SU-DHL-6 (cell line): ENCODE measurements around the gene POU2F3.

Experiments used
- H2AFZ ChIP-seq: fragments of 200-600 bp; sonication (generic); 2 replicates; pipeline ENCODE4 v1.6.1; 2014; ENCODE audit warnings: low read depth, mild to moderate bottlenecking, moderate library complexity, mixed read lengths, antibody characterized with exemption, low read length; ENCODE audit not compliant: severe bottlenecking
- H3F3A ChIP-seq: fragments of 200-600 bp; shearing (Covaris generic); 2 replicates; pipeline ENCODE4 v1.6.0; 2016; ENCODE audit warnings: antibody characterized with exemption, mild to moderate bottlenecking; ENCODE audit not compliant: insufficient read depth
- H3K27ac ChIP-seq: fragments of 200-600 bp; sonication (generic); 2 replicates; pipeline ENCODE4 v1.5.1; 2016; ENCODE audit warnings: low read depth, mild to moderate bottlenecking, low read length, moderate library complexity, mixed read lengths
- H3K27me3 ChIP-seq: fragments of 200-600 bp; sonication (generic), shearing (Covaris generic); 2 replicates; pipeline ENCODE4 v1.6.0; 2014; ENCODE audit warnings: mild to moderate bottlenecking, low read length
- H3K36me3 ChIP-seq: fragments of 200-600 bp; sonication (generic); 2 replicates; pipeline ENCODE4 v1.6.1; 2014; ENCODE audit warnings: mild to moderate bottlenecking, low read length, mixed read lengths
- H3K4me2 ChIP-seq: fragments of 300-600, 200-600 bp; shearing (Covaris generic), sonication (generic); 2 replicates; pipeline ENCODE4 v1.6.0; 2014; ENCODE audit warnings: low read length, low read depth, mild to moderate bottlenecking; ENCODE audit not compliant: poor library complexity, severe bottlenecking
- H3K4me3 ChIP-seq: fragments of 200-600 bp; sonication (generic); 2 replicates; pipeline ENCODE4 v1.5.1; 2014; ENCODE audit warnings: antibody characterized with exemption, low read length, mild to moderate bottlenecking, mixed read lengths; ENCODE audit not compliant: insufficient read depth, poor library complexity, severe bottlenecking
- H3K79me2 ChIP-seq: fragments of 200-600 bp; sonication (generic); 2 replicates; pipeline ENCODE4 v1.6.1; 2014; ENCODE audit warnings: mild to moderate bottlenecking, low read length, moderate library complexity; ENCODE audit not compliant: insufficient read depth
- H3K9ac ChIP-seq: fragments of 200-600 bp; sonication (generic); 2 replicates; pipeline ENCODE4 v1.7.0; 2014; ENCODE audit warnings: mild to moderate bottlenecking, low read length
- H3K9me2 ChIP-seq: fragments of 200-600 bp; sonication (generic); replicated peaks from 2 replicates; pipeline ENCODE4 v1.6.1; 2014; ENCODE audit warnings: low read length; ENCODE audit not compliant: insufficient read depth
- H3K9me3 ChIP-seq: fragments of 200-600 bp; sonication (generic); 2 replicates; pipeline ENCODE4 v1.6.1; 2014; ENCODE audit warnings: low read length, mixed read lengths; ENCODE audit not compliant: insufficient read depth
- H4K20me1 ChIP-seq: fragments of 200-600 bp; sonication (generic); 2 replicates; pipeline ENCODE4 v1.6.1; 2014; ENCODE audit warnings: low read depth, mild to moderate bottlenecking, antibody characterized with exemption, low read length, moderate library complexity, mixed read lengths
- CTCF ChIP-seq: fragments of 200-600 bp; sonication (generic); IDR thresholded peaks from one replicate; pipeline ENCODE4 v1.5.1; 2017; ENCODE audit warnings: antibody characterized with exemption, mild to moderate bottlenecking, low read length, moderate library complexity; ENCODE audit not compliant: insufficient read depth, poor library complexity, severe bottlenecking
- EZH2phosphoT487 ChIP-seq: fragments of 200-600 bp; sonication (generic), shearing (Covaris generic); conservative IDR thresholded peaks from 2 replicates; pipeline ENCODE4 v1.6.1; 2018; ENCODE audit warnings: mild to moderate bottlenecking, antibody characterized with exemption, low read length, moderate library complexity, mixed read lengths

The POU2F3 gene

GRCh38 chr11:120342226-120342625 lies 102.3 kb downstream of the POU2F3 start:
- H2AFZ ChIP-seq: no peak overlapping the region
- no peak for TF ChIP-seq CTCF
- no peak for TF ChIP-seq EZH2phosphoT487
- no peaks in the 10 kb centered on the region for H3K9me3 ChIP-seq
- no peaks in the 10 kb centered on the region for H3K27me3 ChIP-seq
- no peaks in the 10 kb centered on the region for H3K36me3 ChIP-seq
- H3F3A ChIP-seq: peaks cover 4% of the 10 kb centered on the region; the same call in 1 of the 2 replicates
- no peaks in the 10 kb centered on the region for H3K9me2 ChIP-seq
- no peak overlapping the region for H3K9ac ChIP-seq
- no peaks in the 10 kb centered on the region for H3K79me2 ChIP-seq
- H3K4me2 ChIP-seq: no peak overlapping the region
- peaks cover 64% of the 10 kb centered on the region for H4K20me1 ChIP-seq
- no peak overlapping the region for H3K27ac ChIP-seq
- H3K4me3 ChIP-seq: no peak overlapping the region

GRCh38 chr11:120342678-120343077 lies 102.7 kb downstream of the POU2F3 start:
- H4K20me1 ChIP-seq: peaks cover 62% of the 10 kb centered on the region
- no peak overlapping the region for H3K27ac ChIP-seq
- no peaks in the 10 kb centered on the region for H3K9me2 ChIP-seq
- no peak overlapping the region for H3K4me2 ChIP-seq
- no peaks in the 10 kb centered on the region for H3K9me3 ChIP-seq
- no peaks in the 10 kb centered on the region for H3K27me3 ChIP-seq
- H3K9ac ChIP-seq: no peak overlapping the region
- no peaks in the 10 kb centered on the region for H3K79me2 ChIP-seq
- no peak overlapping the region for H3K4me3 ChIP-seq
- TF ChIP-seq EZH2phosphoT487 (no peak), CTCF (no peak)
- H3F3A ChIP-seq: peaks cover 4% of the 10 kb centered on the region; the same call in 1 of the 2 replicates
- H3K36me3 ChIP-seq: no peaks in the 10 kb centered on the region
- no peak overlapping the region for H2AFZ ChIP-seq

- no peak overlapping the region for H3K9ac ChIP-seq
- 0 out of 2 replicates have a peak, but pooled peaks cover 4% of the 10 kb centered on the region for H3F3A ChIP-seq
- no peaks in the 10 kb centered on the region for H3K79me2 ChIP-seq
- H4K20me1 ChIP-seq: peaks cover 59% of the 10 kb centered on the region
- no peak overlapping the region for H3K4me2 ChIP-seq
- H3K27me3 ChIP-seq: no peaks in the 10 kb centered on the region
- no peaks in the 10 kb centered on the region for H3K36me3 ChIP-seq
- TF ChIP-seq CTCF: no peak
- no peak for TF ChIP-seq EZH2phosphoT487
- no peaks in the 10 kb centered on the region for H3K9me3 ChIP-seq
- no peak overlapping the region for H3K4me3 ChIP-seq
- no peaks in the 10 kb centered on the region for H3K9me2 ChIP-seq
- H3K27ac ChIP-seq: no peak overlapping the region
- H2AFZ ChIP-seq: no peak overlapping the region
Measured at GRCh38 chr11:120343429-120343828, 103.5 kb downstream of the POU2F3 start.
